Measurements from ENCODE around the gene DYNC1I2.
"Not testable (repeated sequence)": the region's sequence is repeated elsewhere in the genome, so short reads cannot be mapped to it uniquely, and the experiment has no call there.

The DYNC1I2 gene

DNA sequence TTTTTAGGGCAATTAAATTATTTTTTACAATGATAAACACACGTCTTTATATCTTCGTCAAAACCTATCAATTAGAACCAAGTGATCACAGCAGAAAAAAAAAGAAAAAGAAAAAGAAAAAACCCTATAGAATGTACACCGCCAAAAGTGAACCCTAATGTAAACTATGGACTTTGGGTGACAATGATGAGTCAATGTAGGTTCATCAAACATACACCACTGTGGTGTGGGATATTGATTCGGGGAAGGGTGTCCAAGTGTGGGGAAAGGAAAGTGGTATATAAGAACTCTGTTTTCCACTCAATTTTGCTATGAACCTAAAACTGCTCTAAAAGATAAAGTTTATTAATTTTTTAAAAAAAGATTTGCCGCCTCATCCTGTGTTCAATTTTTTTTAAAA, 85.1 kb downstream of the DYNC1I2 start:
- no peak overlapping the region for H3K4me3 ChIP-seq (replicated peaks; ENCODE audit: low read depth, low read length)
- TF ChIP-seq, protein P1, sequence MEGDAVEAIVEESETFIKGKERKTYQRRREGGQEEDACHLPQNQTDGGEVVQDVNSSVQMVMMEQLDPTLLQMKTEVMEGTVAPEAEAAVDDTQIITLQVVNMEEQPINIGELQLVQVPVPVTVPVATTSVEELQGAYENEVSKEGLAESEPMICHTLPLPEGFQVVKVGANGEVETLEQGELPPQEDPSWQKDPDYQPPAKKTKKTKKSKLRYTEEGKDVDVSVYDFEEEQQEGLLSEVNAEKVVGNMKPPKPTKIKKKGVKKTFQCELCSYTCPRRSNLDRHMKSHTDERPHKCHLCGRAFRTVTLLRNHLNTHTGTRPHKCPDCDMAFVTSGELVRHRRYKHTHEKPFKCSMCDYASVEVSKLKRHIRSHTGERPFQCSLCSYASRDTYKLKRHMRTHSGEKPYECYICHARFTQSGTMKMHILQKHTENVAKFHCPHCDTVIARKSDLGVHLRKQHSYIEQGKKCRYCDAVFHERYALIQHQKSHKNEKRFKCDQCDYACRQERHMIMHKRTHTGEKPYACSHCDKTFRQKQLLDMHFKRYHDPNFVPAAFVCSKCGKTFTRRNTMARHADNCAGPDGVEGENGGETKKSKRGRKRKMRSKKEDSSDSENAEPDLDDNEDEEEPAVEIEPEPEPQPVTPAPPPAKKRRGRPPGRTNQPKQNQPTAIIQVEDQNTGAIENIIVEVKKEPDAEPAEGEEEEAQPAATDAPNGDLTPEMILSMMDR (IDR thresholded peaks at IDR 0.05; ENCODE audit: low read length, missing control alignments): no peak
- no peak for DNase-seq (ENCODE audit: low read depth)

- not testable (repeated sequence) for DNase-seq (ENCODE audit: low read depth); H3K4me3 ChIP-seq (replicated peaks; ENCODE audit: low read depth, low read length)
Observed at GRCh38 chr2:171774581-171774980, 87.3 kb downstream of the DYNC1I2 start.

GRCh38 chr2:171778515-171778914, 91.2 kb downstream of the DYNC1I2 start:
- H3K4me3 ChIP-seq (replicated peaks; ENCODE audit: low read depth, low read length): no peak overlapping the region
- TF ChIP-seq, protein P1 (IDR thresholded peaks at IDR 0.05; ENCODE audit: low read length, missing control alignments): no peak
- no peak for DNase-seq (ENCODE audit: low read depth)

- TF ChIP-seq, protein P1 (IDR thresholded peaks at IDR 0.05; ENCODE audit: low read length, missing control alignments): no peak
- H3K4me3 ChIP-seq (replicated peaks; ENCODE audit: low read depth, low read length): no peak overlapping the region
- no peak for DNase-seq (ENCODE audit: low read depth)
Observed at GRCh38 chr2:171785450-171785849, 98.2 kb downstream of the DYNC1I2 start.

DNA sequence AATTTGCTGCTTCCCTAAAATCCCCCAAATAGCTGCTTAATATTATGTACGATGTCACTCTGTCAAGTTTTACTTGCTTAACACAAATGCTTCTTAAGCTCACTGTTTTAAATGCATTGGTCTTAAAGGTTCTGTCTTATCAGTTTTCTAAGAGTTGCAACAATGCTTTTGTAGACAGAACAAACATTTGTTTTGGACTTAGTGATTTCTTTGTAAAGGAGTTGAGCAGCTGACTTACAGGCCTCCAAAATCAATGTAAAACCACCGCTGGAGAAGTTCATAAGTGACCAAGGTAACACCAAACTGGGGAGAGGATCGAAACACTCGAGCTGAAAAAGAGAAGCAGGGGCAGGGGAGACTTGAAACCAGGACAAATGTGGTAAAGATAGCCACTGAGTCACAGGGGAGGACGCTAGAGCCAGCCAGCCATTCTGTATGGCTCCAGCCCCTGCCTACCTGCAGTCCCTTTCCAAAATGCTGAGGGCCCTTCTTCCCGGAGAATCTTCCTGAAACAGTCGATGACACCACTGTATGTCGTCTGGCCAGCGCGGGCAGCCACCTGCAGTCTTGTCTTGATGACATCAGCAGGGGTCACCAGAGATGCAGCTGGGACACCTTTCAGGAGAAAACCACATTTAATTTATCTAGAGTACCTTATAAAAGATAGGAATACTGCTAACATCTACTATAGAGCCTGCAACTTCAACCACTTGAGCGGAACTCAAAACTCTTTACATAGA, 100.2 kb downstream of the DYNC1I2 start:
- H3K4me3 ChIP-seq (replicated peaks; ENCODE audit: low read depth, low read length): no peak overlapping the region
- DNase-seq (ENCODE audit: low read depth): no peak
- TF ChIP-seq, protein P1 (IDR thresholded peaks at IDR 0.05; ENCODE audit: low read length, missing control alignments): no peak

- DNase-seq (ENCODE audit: low read depth): no peak
- H3K4me3 ChIP-seq (replicated peaks; ENCODE audit: low read depth, low read length): no peak overlapping the region
- TF ChIP-seq, protein P1 (IDR thresholded peaks at IDR 0.05; ENCODE audit: low read length, missing control alignments): no peak
Observed at GRCh38 chr2:171788316-171788993, 101.2 kb downstream of the DYNC1I2 start.

GRCh38 chr2:171789956-171790355, 102.7 kb downstream of the DYNC1I2 start:
- DNase-seq (ENCODE audit: low read depth): no peak
- no peak overlapping the region for H3K4me3 ChIP-seq (replicated peaks; ENCODE audit: low read depth, low read length)
- TF ChIP-seq, protein P1 (IDR thresholded peaks at IDR 0.05; ENCODE audit: low read length, missing control alignments): no peak
